HepG2 (cell line): ENCODE measurements around the gene CSNK2B. TPM values are rescaled to one million over a fixed set of nuclear protein-coding genes. Genes with fewer than 3 reads are reported as not detected.

Experiments used
- ARID2 ChIP-seq: sonication (generic); formaldehyde crosslinking; IDR thresholded peaks from 2 replicates; pipeline ENCODE4 v1.8.1; 2022; ENCODE audit warnings: mild to moderate bottlenecking, missing genetic modification reagents, borderline replicate concordance
- DNMT3B ChIP-seq: conservative IDR thresholded peaks from 2 replicates; pipeline ENCODE4 v1.6.1; 2016; ENCODE audit warnings: missing biosample characterization, control low read depth
- FOSL2 ChIP-seq: sonication (generic); formaldehyde crosslinking; IDR thresholded peaks from 2 replicates; pipeline ENCODE4 v1.4.0; 2020; ENCODE audit warnings: missing genetic modification reagents
- HNF4A ChIP-seq: sonication (generic); formaldehyde crosslinking; IDR thresholded peaks from 2 replicates; pipeline ENCODE4 v1.4.0; 2020; ENCODE audit warnings: missing genetic modification reagents
- IRX3 ChIP-seq: sonication (generic); formaldehyde crosslinking; IDR thresholded peaks from 2 replicates; pipeline ENCODE4 v1.8.1; 2023; ENCODE audit warnings: mild to moderate bottlenecking, low read depth, missing genetic modification reagents, borderline replicate concordance
- JUNB ChIP-seq: sonication (generic); formaldehyde crosslinking; IDR thresholded peaks from 2 replicates; pipeline ENCODE4 v1.8.0; 2022; ENCODE audit warnings: missing genetic modification reagents, mild to moderate bottlenecking, borderline replicate concordance
- KDM6A ChIP-seq: IDR thresholded peaks from 2 replicates; pipeline ENCODE4 v1.6.1; 2016; ENCODE audit warnings: low read depth
- MED13 ChIP-seq: sonication (generic); formaldehyde crosslinking; IDR thresholded peaks from 2 replicates; pipeline ENCODE4 v1.5.0; 2020; ENCODE audit warnings: missing genetic modification reagents
- MIER3 ChIP-seq: IDR thresholded peaks from 2 replicates; pipeline ENCODE4 v1.6.1; 2016; ENCODE audit warnings: missing compliant biosample characterization, borderline replicate concordance
- MYC ChIP-seq: sonication (generic); formaldehyde crosslinking; IDR thresholded peaks from 2 replicates; pipeline ENCODE4 v1.9.0; 2021; ENCODE audit warnings: missing genetic modification reagents, borderline replicate concordance
- NFE2L2 ChIP-seq: fragments of 150-350 bp; IDR thresholded peaks from 2 replicates; pipeline ENCODE4 v1.6.1; 2014; ENCODE audit warnings: low read length
- NONO ChIP-seq, 2 experiments: fragments of 450-650 bp in 1 of 2; sonication (generic) in 1 of 2; formaldehyde crosslinking in 1 of 2; IDR thresholded peaks in 1 of 2; conservative IDR thresholded peaks in 1 of 2; 2 replicates each; pipeline versions ENCODE4 v1.6.1 to v1.8.0; 2017 to 2022; ENCODE audit warnings: mild to moderate bottlenecking in 1 of 2, missing genetic modification reagents in 1 of 2, moderate library complexity in 1 of 2
- RERE ChIP-seq: IDR thresholded peaks from 2 replicates; pipeline ENCODE4 v1.6.1; 2016; ENCODE audit warnings: low read depth, missing genetic modification reagents, missing compliant biosample characterization
- SMC3 ChIP-seq: IDR thresholded peaks from 2 replicates; pipeline ENCODE4 v1.6.1; 2011; ENCODE audit warnings: low read length, improper control_type of control experiment
- SOX6 ChIP-seq, 2 experiments: fragments of 450-650 bp in 1 of 2; sonication (generic) in 1 of 2; formaldehyde crosslinking in 1 of 2; IDR thresholded peaks; 2 replicates each; pipeline versions ENCODE4 v1.4.0 to v1.6.1; 2017 to 2020; ENCODE audit warnings: antibody characterized with exemption in 1 of 2, mild to moderate bottlenecking in 1 of 2, missing genetic modification reagents in 1 of 2
- SUZ12 ChIP-seq: fragments of 150-350 bp; IDR thresholded peaks from 2 replicates; pipeline ENCODE4 v1.6.1; 2014; ENCODE audit warnings: low read depth, low read length
- SYNCRIP ChIP-seq: fragments of 200-400 bp; formaldehyde crosslinking; IDR thresholded peaks from 2 replicates; pipeline ENCODE4 v1.6.1; 2018; ENCODE audit warnings: mild to moderate bottlenecking, low read depth, low read length; ENCODE audit not compliant: insufficient read depth
- U2AF1 ChIP-seq: fragments of 200-400 bp; formaldehyde crosslinking; optimal IDR thresholded peaks from 2 replicates; pipeline ENCODE3; 2017; ENCODE audit warnings: mild to moderate bottlenecking, low read depth, low read length
- ZBTB1 ChIP-seq: sonication (generic); formaldehyde crosslinking; IDR thresholded peaks from 2 replicates; pipeline ENCODE4 v1.4.0; 2020; ENCODE audit warnings: missing genetic modification reagents, borderline replicate concordance
- ZBTB21 ChIP-seq: sonication (generic); formaldehyde crosslinking; IDR thresholded peaks from 2 replicates; pipeline ENCODE4 v1.4.0; 2020; ENCODE audit warnings: missing genetic modification reagents
- ZBTB7A ChIP-seq: sonication (generic); formaldehyde crosslinking; IDR thresholded peaks from 2 replicates; pipeline ENCODE4 v1.8.0; 2022; ENCODE audit warnings: mild to moderate bottlenecking, missing genetic modification reagents
- ZNF138 ChIP-seq: sonication (generic); formaldehyde crosslinking; IDR thresholded peaks from 2 replicates; pipeline ENCODE4 v1.5.0; 2020; ENCODE audit warnings: mild to moderate bottlenecking, low read depth, missing genetic modification reagents
- ZNF230 ChIP-seq: sonication (generic); formaldehyde crosslinking; IDR thresholded peaks from 2 replicates; pipeline ENCODE4 v1.4.0; 2020; ENCODE audit warnings: mild to moderate bottlenecking, missing genetic modification reagents
- ZNF639 ChIP-seq: conservative IDR thresholded peaks from 2 replicates; pipeline ENCODE4 v1.6.1; 2018; ENCODE audit warnings: missing genetic modification reagents
- polyA plus RNA-seq, 8 experiments: library from polyadenylated mRNA; depleted of rRNA in 3 of 8; stranded (reverse) in 7 of 8; unstranded in 1 of 8; fragments of >200 nt; fragmentation: Illumina TruSeq in 4 of 8; extraction: Trizol in 4 of 8; gene quantifications; 2 replicates each; pipeline versions ENCODE4 v1.2.1 to v1.2.3, GENCODE V29; 2011 to 2016; ENCODE audit warnings: low read depth in 4 of 8, missing spikeins in 1 of 8, mixed read lengths in 1 of 8; ENCODE audit not compliant: insufficient read depth in 1 of 8
- total RNA-seq, 5 experiments: library from RNA; depleted of rRNA; stranded (reverse); fragments of >200 nt; fragmentation: Illumina TruSeq; extraction: Trizol; gene quantifications; 2 replicates each; pipeline ENCODE4 v1.2.3, GENCODE V29; 2016; ENCODE audit warnings: low read depth in 1 of 5

CSNK2B gene
- total and polyA plus RNA-seq, 2 of the 13 experiments (the other 11 are each of a cell fraction or from before 2014, with no cell fraction given): 111 to 296 TPM

- TF ChIP-seq ZNF639 (CRISPR knock-in tag) (no peak; the same call in 1 of the 2 replicates), ZNF138 (CRISPR knock-in tag) (no peak), SOX6 (IDR thresholded peaks at IDR 0.05) (no peak), SOX6 (CRISPR knock-in tag; IDR thresholded peaks at IDR 0.05) (peak; percentile 92), HNF4A (CRISPR knock-in tag) (peak; percentile 99), ZBTB1 (no peak), KDM6A (peak; percentile 97), NONO (IDR thresholded peaks at IDR 0.05) (no peak), NONO (CRISPR knock-in tag; conservative IDR thresholded peaks at IDR 0.05) (peak; percentile 96), RERE (peak; percentile 83), DNMT3B (CRISPR knock-in tag) (peak; percentile 80), NFE2L2 (0 out of 2 replicates have a peak, but pooled peaks have one; percentile 24), ZNF230 (CRISPR knock-in tag) (peak; percentile 68; the same call in 1 of the 2 replicates), MYC (peak; percentile 81), SYNCRIP (no peak), SMC3 (peak; percentile 38), SUZ12 (no peak), FOSL2 (peak; percentile 83), MED13 (CRISPR knock-in tag) (peak; percentile 87), IRX3 (CRISPR knock-in tag) (peak; percentile 94), MIER3 (CRISPR knock-in tag) (peak; percentile 91; the same call in 1 of the 2 replicates), ZBTB21 (CRISPR knock-in tag) (0 out of 2 replicates have a peak, but pooled peaks have one; percentile 41), ZBTB7A (CRISPR knock-in tag) (peak; percentile 84), JUNB (peak; percentile 84), U2AF1 (peak; percentile 41), ARID2 (CRISPR knock-in tag) (peak; percentile 99)
Measured at GRCh38 chr6:31655349-31656237, 10.3 kb upstream of the CSNK2B start, which contains the start of gene APOM (continued).
